H1 (cell line): ENCODE results near the gene KIR3DL1. TPM values are rescaled to one million over a fixed set of nuclear protein-coding genes. Genes with fewer than 3 reads are reported as not detected.

Experiments
- CTCF ChIA-PET: fragments of 300-600 bp; sonication (Branson Sonifier 250); formaldehyde crosslinking; loops from one replicate; lab custom pipeline; 2021; ENCODE audit not compliant: partially characterized antibody; lab: Charles Lee
- POLR2A ChIA-PET: fragments of 300-600 bp; sonication (Branson Sonifier 250); formaldehyde crosslinking; loops from one replicate; lab custom pipeline; 2021; ENCODE audit warnings: inconsistent platforms; ENCODE audit not compliant: partially characterized antibody; lab: Charles Lee
- DNase-seq, 2 experiments: peaks; one replicate each; pipeline versions ENCODE4 v3.0.0 to v3.0.0-alpha.2; 2010 to 2022; ENCODE audit warnings: low spot score in 2 of 2, low read depth in 1 of 2, mixed read lengths in 1 of 2
- FAIRE-seq: peaks from 2 replicates; lab custom pipeline; 2011; peaks lifted over from hg19 to GRCh38; lab: Jason Lieb, UNC
- H2AFZ ChIP-seq: 2 replicates; pipeline ENCODE4 v1.8.1; 2012; ENCODE audit warnings: low read length, inconsistent platforms
- H2AK5ac ChIP-seq: 2 replicates; pipeline ENCODE4 v1.6.1; 2013; ENCODE audit warnings: low read depth, low read length
- H2BK120ac ChIP-seq: replicated peaks from 2 replicates; pipeline ENCODE3; 2013; ENCODE audit warnings: low read depth, low read length, inconsistent platforms
- H2BK12ac ChIP-seq: 2 replicates; pipeline ENCODE4 v1.6.1; 2013; ENCODE audit warnings: low read depth, low read length
- H2BK15ac ChIP-seq: 2 replicates; pipeline ENCODE4 v1.6.1; 2013; ENCODE audit warnings: low read length
- H2BK20ac ChIP-seq: 2 replicates; pipeline ENCODE4 v1.6.1; 2013; ENCODE audit warnings: low read length
- H2BK5ac ChIP-seq: 2 replicates; pipeline ENCODE4 v1.6.1; 2013; ENCODE audit warnings: low read depth, low read length
- H3K14ac ChIP-seq: 2 replicates; pipeline ENCODE4 v1.6.1; 2013; ENCODE audit warnings: inconsistent platforms; ENCODE audit not compliant: insufficient read length
- H3K18ac ChIP-seq: 2 replicates; pipeline ENCODE4 v1.6.1; 2013; ENCODE audit warnings: low read length; ENCODE audit errors: extremely low read depth
- H3K23ac ChIP-seq: 2 replicates; pipeline ENCODE4 v1.6.1; 2013; ENCODE audit warnings: inconsistent platforms; ENCODE audit not compliant: insufficient read length
- H3K23me2 ChIP-seq: 2 replicates; pipeline ENCODE4 v1.6.1; 2013; ENCODE audit warnings: low read depth, low read length
- H3K27ac ChIP-seq: 2 replicates; pipeline ENCODE4 v1.6.1; 2011; ENCODE audit warnings: low read depth, low read length, inconsistent platforms
- H3K27me3 ChIP-seq, 4 experiments: replicated peaks in 1 of 4; 1 replicate in 1 of 4; 2 replicates in 3 of 4; pipeline versions ENCODE4 v1.6.1 to v1.8.1; 2011 to 2013; ENCODE audit warnings: low read length in 3 of 4, mild to moderate bottlenecking in 3 of 4, inconsistent platforms in 2 of 4, mixed read lengths in 2 of 4, moderate library complexity in 1 of 4; ENCODE audit not compliant: control insufficient read depth in 3 of 4, insufficient read depth in 3 of 4; ENCODE audit errors: extremely low read depth in 1 of 4
- H3K36me3 ChIP-seq, 4 experiments: 2 replicates each; pipeline versions ENCODE4 v1.6.1 to v1.8.1; 2011 to 2013; ENCODE audit warnings: mild to moderate bottlenecking in 4 of 4, low read length in 3 of 4, moderate library complexity in 2 of 4, control low read depth in 1 of 4, inconsistent platforms in 1 of 4; ENCODE audit not compliant: insufficient read depth in 4 of 4, control insufficient read depth in 2 of 4
- H3K4ac ChIP-seq: replicated peaks from 2 replicates; pipeline ENCODE3; 2013; ENCODE audit warnings: low read length, low read depth, mixed read lengths, inconsistent platforms; ENCODE audit not compliant: insufficient read length
- H3K4me1 ChIP-seq, 4 experiments: replicated peaks in 1 of 4; 1 replicate in 1 of 4; 2 replicates in 3 of 4; pipeline versions ENCODE4 v1.6.1 to v1.8.1; 2011 to 2013; ENCODE audit warnings: low read length in 3 of 4, inconsistent platforms in 2 of 4, mixed read lengths in 1 of 4; ENCODE audit not compliant: insufficient read depth in 4 of 4, control insufficient read depth in 3 of 4
- H3K4me2 ChIP-seq, 2 experiments: 2 replicates each; pipeline versions ENCODE4 v1.6.1 to v1.8.1; 2011 to 2013; ENCODE audit warnings: low read depth in 2 of 2, low read length in 2 of 2, control low read depth in 1 of 2, inconsistent platforms in 1 of 2, mild to moderate bottlenecking in 1 of 2; ENCODE audit not compliant: insufficient read depth in 1 of 2
- H3K4me3 ChIP-seq, 4 experiments: fragments of 200-600, 300-600 bp in 1 of 4; sonication (generic), shearing (Covaris generic), sonication (Bioruptor Twin) in 1 of 4; 2 replicates each; pipeline versions ENCODE4 v1.5.1 to v1.8.1; 2011 to 2016; ENCODE audit warnings: low read length in 4 of 4, low read depth in 3 of 4, control low read depth in 2 of 4, inconsistent platforms in 2 of 4, mild to moderate bottlenecking in 2 of 4, mixed read lengths in 1 of 4, moderate library complexity in 1 of 4; ENCODE audit not compliant: insufficient read depth in 2 of 4; ENCODE audit errors: extremely low read depth in 1 of 4
- H3K56ac ChIP-seq: replicated peaks from 2 replicates; pipeline ENCODE3; 2013; ENCODE audit warnings: low read depth, mild to moderate bottlenecking, mixed read lengths, low read length, inconsistent platforms; ENCODE audit not compliant: insufficient read length
- H3K79me1 ChIP-seq: 2 replicates; pipeline ENCODE4 v1.6.1; 2013; ENCODE audit warnings: low read depth, low read length, control low read depth
- H3K79me2 ChIP-seq, 2 experiments: 2 replicates each; pipeline versions ENCODE4 v1.6.1 to v1.8.1; 2012 to 2013; ENCODE audit warnings: low read length in 2 of 2, mild to moderate bottlenecking in 2 of 2, inconsistent platforms in 1 of 2; ENCODE audit not compliant: insufficient read depth in 2 of 2, control insufficient read depth in 1 of 2
- H3K9ac ChIP-seq, 4 experiments: replicated peaks in 1 of 4; 1 replicate in 1 of 4; 2 replicates in 3 of 4; pipeline versions ENCODE4 v1.6.1 to v1.8.1; 2011 to 2013; ENCODE audit warnings: low read depth in 3 of 4, low read length in 3 of 4, control low read depth in 2 of 4, mild to moderate bottlenecking in 2 of 4, moderate library complexity in 2 of 4, inconsistent platforms in 1 of 4; ENCODE audit errors: extremely low read depth in 1 of 4
- H3K9me3 ChIP-seq, 2 experiments: 2 replicates each; pipeline versions ENCODE4 v1.6.1 to v1.8.1; 2012 to 2013; ENCODE audit warnings: mild to moderate bottlenecking in 2 of 2, moderate library complexity in 2 of 2, control low read depth in 1 of 2, inconsistent platforms in 1 of 2, low read depth in 1 of 2, low read length in 1 of 2, mixed read lengths in 1 of 2; ENCODE audit not compliant: insufficient read depth in 2 of 2
- H4K20me1 ChIP-seq, 2 experiments: replicated peaks in 1 of 2; 2 replicates each; pipeline versions ENCODE3 to v1.8.1; 2011 to 2013; ENCODE audit warnings: inconsistent platforms in 2 of 2, low read length in 2 of 2, mild to moderate bottlenecking in 1 of 2; ENCODE audit not compliant: insufficient read depth in 2 of 2, control insufficient read depth in 1 of 2
- H4K5ac ChIP-seq: 2 replicates; pipeline ENCODE4 v1.6.1; 2013; ENCODE audit warnings: low read length, low read depth, mixed read lengths, inconsistent platforms; ENCODE audit not compliant: insufficient read length
- H4K8ac ChIP-seq: 2 replicates; pipeline ENCODE4 v1.8.0; 2013; ENCODE audit warnings: mild to moderate bottlenecking, moderate library complexity, low read length, inconsistent platforms; ENCODE audit not compliant: insufficient read depth; ENCODE audit errors: extremely low read depth
- H4K91ac ChIP-seq: replicated peaks from 2 replicates; pipeline ENCODE3; 2013; ENCODE audit warnings: low read length, mixed read lengths, inconsistent platforms; ENCODE audit not compliant: insufficient read length
- ASH2L ChIP-seq: fragments of 200-600, 300-600 bp; sonication (generic); IDR thresholded peaks from one replicate; pipeline ENCODE4 v1.7.1; 2017; ENCODE audit warnings: low read length
- CHD2 ChIP-seq: IDR thresholded peaks from 2 replicates; pipeline ENCODE4 v1.6.1; 2012; ENCODE audit warnings: low read length, improper control_type of control experiment
- CREB1 ChIP-seq: IDR thresholded peaks from 2 replicates; pipeline ENCODE4 v1.6.1; 2012; ENCODE audit warnings: inconsistent platforms
- TEAD4 ChIP-seq: IDR thresholded peaks from 2 replicates; pipeline ENCODE4 v1.6.1; 2012; ENCODE audit warnings: low read depth, low read length, inconsistent platforms, mixed read lengths
- WGBS, 2 experiments: shearing (Covaris generic) in 1 of 2; methylation state at CpG; one replicate each; pipeline versions ENCODE4 v1.1.6 to v1.1.7; 2013 to 2015; ENCODE audit warnings: low lambda C conversion rate in 2 of 2, mixed read lengths in 2 of 2, inconsistent platforms in 1 of 2, low coverage in 1 of 2, missing lambda C conversion rate in 1 of 2; ENCODE audit not compliant: insufficient replicate concordance in 2 of 2, insufficient coverage in 1 of 2, insufficient read length in 1 of 2; ENCODE audit errors: extremely low coverage in 1 of 2, missing lambda C conversion rate in 1 of 2; 5-methylcytosine and 5-hydroxymethylcytosine counted together
- polyA plus RNA-seq, 7 experiments: library from polyadenylated mRNA; depleted of rRNA in 3 of 7; stranded (reverse) in 5 of 7; unstranded in 2 of 7; fragments of >200 nt in 5 of 7; fragments of 200-250 nt in 2 of 7; gene quantifications; 1 replicate in 5 of 7; 2 replicates in 1 of 7; 4 replicates in 1 of 7; pipeline versions ENCODE4 v1.2.1 to v1.2.3, GENCODE V29; 2011 to 2013; ENCODE audit warnings: missing spikeins in 2 of 7, mixed read lengths in 2 of 7
- total RNA-seq: library from RNA; stranded (reverse); fragmentation: NEBNext Ultra II Directional; extraction: Animal tissue kit (Norgen Biotek cat#: 25700); gene quantifications from 2 replicates; pipeline ENCODE4 v1.2.1, GENCODE V29; 2021
- TF ChIP-seq, protein P1 (sequence below): IDR thresholded peaks from 2 replicates; pipeline ENCODE4 v1.6.1; 2012; ENCODE audit warnings: inconsistent platforms

The KIR3DL1 gene
- total and polyA plus RNA-seq, 2 of the 8 experiments (the other 6 are each of a cell fraction or from before 2014, with no cell fraction given) = not detected

DNA sequence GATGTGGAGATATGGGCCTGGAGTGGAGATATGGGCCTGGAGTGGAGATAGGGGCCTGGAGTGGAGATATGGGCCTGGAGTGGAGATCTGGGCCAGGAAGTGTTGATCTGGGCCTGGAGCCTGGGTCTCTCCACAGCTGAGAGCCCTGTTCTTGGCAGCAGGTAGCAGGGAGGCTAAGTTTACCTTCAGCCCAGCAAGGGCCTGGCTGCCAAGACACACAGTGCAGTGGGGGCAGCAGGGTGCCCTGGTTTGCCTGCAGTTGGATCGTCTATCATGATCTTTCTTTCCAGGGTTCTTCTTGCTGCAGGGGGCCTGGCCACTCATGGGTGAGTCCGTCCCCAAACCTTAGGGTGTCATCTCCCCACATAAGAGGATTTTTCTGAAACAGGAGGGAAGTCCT lies 34.7 kb downstream of the KIR3DL1 start:
- Histone ChIP-seq H3K27me3 (no peaks in the 10 kb centered on the region), H3K56ac (no peak overlapping the region), H4K8ac (no peak overlapping the region), H3K4ac (no peak overlapping the region), H2AK5ac (no peak overlapping the region), H3K4me3 (no peak overlapping the region), H2BK12ac (no peak overlapping the region), H3K36me3 (no peaks in the 10 kb centered on the region), H4K91ac (no peak overlapping the region), H3K14ac (no peak overlapping the region), H2AFZ (no peak overlapping the region), H3K79me2 (no peaks in the 10 kb centered on the region), H3K27ac (no peak overlapping the region), H3K4me2 (no peak overlapping the region), H3K79me1 (no peaks in the 10 kb centered on the region), H2BK120ac (no peak overlapping the region), H2BK15ac (no peak overlapping the region), H3K18ac (no peak overlapping the region), H2BK5ac (no peak overlapping the region), H3K23me2 (no peaks in the 10 kb centered on the region), H2BK20ac (no peak overlapping the region), H4K5ac (no peak overlapping the region), H3K9me3 (peaks cover 59 to 75% of the 10 kb centered on the region in 2 experiments), H3K23ac (no peak overlapping the region), H3K9ac (no peak overlapping the region), H3K4me1 (no peaks in the 10 kb centered on the region), H4K20me1 (no peaks in the 10 kb centered on the region)
- no peak for FAIRE-seq
- 67% methylated on average over 2 of the region's 2 CpGs; no CpG with 5 or more reads in 1 of the 2 experiments for WGBS, 2 experiments
- TF ChIP-seq, protein P1, sequence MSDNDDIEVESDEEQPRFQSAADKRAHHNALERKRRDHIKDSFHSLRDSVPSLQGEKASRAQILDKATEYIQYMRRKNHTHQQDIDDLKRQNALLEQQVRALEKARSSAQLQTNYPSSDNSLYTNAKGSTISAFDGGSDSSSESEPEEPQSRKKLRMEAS = no peak
- TF ChIP-seq CHD2 = no peak
- no peak for TF ChIP-seq TEAD4
- TF ChIP-seq CREB1 = no peak
- no peak for TF ChIP-seq ASH2L
- CTCF ChIA-PET = no interaction called here
- DNase-seq = no peak
- POLR2A ChIA-PET = no interaction called here
